GM12892 (cell line): ENCODE data around the gene SLC9A9.

Experiments
- DNase-seq: peaks from one replicate; pipeline ENCODE4 v3.0.0; 2011; ENCODE audit not compliant: insufficient read length
- FAIRE-seq: peaks from 2 replicates; lab custom pipeline; 2011; peaks lifted over from hg19 to GRCh38; lab: Jason Lieb, UNC
- POLR2A ChIP-seq: IDR thresholded peaks from 2 replicates; pipeline ENCODE4 v1.6.1; 2011; ENCODE audit warnings: low read depth, low read length, control low read depth
- POLR2AphosphoS5 ChIP-seq: IDR thresholded peaks from 2 replicates; pipeline ENCODE4 v1.6.1; 2011; ENCODE audit warnings: low read depth, low read length, control low read depth
- TAF1 ChIP-seq: IDR thresholded peaks from 2 replicates; pipeline ENCODE4 v1.6.1; 2011; ENCODE audit warnings: low read depth, mild to moderate bottlenecking, control low read depth, low read length, borderline replicate concordance

SLC9A9 gene

DNA sequence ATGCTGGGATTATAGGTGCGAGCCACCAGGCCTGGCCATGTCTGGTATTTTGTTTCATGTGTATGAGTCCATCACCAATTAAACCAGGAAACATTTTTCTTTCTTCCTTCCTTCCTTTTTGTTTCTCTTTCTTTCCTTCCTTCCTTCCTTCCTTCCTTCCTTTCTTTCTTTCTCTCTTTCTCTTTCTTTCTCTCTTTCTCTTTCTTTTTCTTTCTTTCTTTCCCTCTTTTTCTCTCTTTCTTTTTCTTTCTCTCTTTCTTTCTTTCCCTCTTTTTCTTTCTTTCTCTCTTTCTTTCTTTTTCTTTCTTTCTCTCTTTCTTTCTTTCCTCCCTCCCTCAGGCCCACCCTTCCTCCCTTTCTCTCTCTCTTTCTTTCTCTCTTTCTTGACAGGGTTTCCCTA lies 83.4 kb downstream of the SLC9A9 start:
- TF ChIP-seq POLR2A (no peak), POLR2AphosphoS5 (no peak), TAF1 (no peak)
- DNase-seq (no peak), FAIRE-seq (no peak)

DNA sequence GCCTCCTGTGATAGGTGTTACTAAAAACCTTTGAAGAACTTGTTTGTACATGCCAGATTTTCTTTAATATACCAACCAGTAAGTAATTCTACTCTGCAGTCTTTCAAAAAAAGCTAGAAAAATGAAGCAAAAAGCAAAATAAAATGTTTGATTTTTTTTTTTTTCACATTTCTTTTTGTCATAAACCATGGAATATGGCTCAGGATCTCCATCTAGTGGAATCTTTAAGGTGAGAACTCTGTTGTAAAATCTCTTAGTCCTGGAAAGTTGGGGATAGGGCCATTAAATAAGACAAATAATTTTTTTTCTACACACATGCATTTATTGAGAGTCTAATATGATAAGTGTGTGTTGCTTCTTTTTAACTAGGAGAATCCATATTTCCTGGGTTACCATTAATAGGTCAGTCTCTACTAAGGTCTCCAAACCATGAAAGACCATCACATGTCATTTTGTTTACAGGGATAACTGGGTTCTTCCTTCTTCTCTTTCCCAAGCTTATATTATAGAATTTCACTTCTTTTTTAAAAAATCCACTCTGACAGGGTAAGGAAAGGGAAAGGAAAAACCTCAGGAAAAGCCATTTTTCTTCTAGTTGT lies 84.6 kb downstream of the SLC9A9 start:
- FAIRE-seq: no peak
- no peak for TF ChIP-seq POLR2A
- TF ChIP-seq TAF1: no peak
- no peak for TF ChIP-seq POLR2AphosphoS5
- no peak for DNase-seq

DNA sequence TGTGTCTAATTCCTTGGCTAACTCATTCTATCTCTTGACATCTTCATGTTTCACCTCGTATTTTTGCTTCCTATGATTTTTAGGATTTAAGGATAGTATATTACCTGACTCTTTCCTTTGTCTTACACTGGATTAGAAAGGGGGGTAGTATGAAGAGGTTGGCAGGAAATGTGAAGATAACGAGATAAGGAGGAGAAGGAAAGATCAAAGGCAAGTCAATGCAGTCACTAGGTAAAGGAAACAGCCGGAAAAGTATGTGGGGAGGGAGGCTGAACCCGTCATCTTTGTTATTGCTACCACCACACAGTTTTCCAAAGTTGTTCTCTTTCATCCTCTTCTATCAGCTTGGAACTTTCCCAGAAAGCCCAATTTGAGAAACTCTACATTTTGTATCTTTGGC lies 90.6 kb downstream of the SLC9A9 start:
- TF ChIP-seq POLR2A: no peak
- no peak for FAIRE-seq
- no peak for DNase-seq

DNA sequence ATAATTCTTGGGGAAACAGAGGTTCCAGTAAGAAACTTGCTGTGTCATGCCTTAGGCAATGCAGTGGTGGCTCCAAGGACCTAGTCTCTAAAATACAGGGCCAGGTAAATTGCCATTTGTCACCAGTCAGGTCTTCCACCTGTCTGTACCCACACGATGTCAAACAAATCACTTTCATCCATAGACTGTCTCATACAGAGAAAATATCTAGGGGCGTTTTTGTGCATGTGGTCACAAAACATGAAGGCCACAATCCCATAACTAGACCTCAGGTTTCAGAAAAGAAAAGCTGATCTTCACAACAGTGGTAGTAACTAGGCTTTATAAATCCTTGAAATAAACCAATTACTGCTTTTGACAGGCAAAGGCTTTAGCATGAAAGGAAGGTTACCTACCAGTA lies 92.3 kb downstream of the SLC9A9 start:
- DNase-seq: no peak
- no peak for FAIRE-seq
- TF ChIP-seq POLR2AphosphoS5 (no peak), POLR2A (no peak), TAF1 (no peak)

DNA sequence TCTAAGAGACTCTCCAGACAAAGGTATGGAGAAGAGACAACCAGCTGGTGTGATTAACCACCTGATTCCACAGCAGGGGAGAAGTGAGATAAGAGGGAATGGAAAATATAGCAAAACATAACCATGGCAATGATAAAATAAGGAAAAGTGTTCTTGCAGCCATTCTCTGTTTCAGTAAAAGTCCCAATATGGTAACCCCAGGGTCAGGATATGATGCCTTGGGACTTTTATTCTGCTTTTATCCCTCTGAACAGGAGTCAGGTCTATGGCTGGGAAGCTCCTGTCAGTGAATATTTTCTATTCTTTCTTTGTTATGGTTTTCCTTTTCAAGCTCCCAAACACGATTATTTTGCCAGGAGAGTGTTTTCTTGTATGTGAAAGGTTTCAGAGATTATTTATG lies 94.2 kb downstream of the SLC9A9 start:
- no peak for FAIRE-seq
- no peak for DNase-seq
- TF ChIP-seq POLR2AphosphoS5 (no peak), POLR2A (no peak), TAF1 (no peak)

DNA sequence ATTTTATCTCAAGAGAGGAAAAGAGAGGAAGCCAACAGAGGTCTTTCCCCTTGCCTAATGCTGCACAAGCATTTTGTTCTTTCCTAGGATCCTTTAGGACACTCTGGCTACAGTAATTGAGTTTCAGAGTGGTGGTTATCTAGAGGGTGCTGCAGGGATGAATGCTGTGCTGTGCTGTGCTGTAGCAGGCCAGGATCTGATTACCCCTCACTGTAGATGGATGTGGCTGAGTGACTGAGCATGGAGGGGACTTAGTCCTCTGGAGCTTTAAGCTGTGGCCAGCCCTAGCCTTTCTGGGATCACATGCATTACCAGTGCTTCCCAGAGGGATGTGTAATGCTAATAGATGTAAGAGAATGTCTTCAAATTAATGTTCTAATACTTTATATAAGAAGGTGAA lies 94.8 kb downstream of the SLC9A9 start:
- no peak for FAIRE-seq
- no peak for DNase-seq
- TF ChIP-seq POLR2AphosphoS5 (no peak), TAF1 (no peak), POLR2A (no peak)

DNA sequence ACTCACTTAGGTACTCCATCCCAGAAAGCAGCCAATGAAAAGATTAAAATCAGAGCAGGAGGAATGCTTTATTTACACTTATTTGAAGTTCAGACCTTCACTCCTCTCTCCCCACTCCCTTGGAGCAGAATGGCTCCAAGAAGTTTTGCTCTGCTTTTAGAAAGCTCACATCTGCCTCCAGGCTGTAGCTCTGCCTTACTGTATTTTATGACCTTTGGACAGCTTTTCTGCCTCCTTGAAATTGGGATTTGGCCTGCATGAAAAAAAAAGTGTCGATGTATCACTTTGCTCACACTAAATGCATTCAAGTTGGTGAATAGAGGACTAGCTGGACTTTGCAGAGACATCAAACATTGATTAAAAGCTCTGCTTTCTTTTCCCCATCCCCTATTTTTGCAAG lies 95.3 kb downstream of the SLC9A9 start:
- TF ChIP-seq POLR2AphosphoS5 (no peak), TAF1 (no peak), POLR2A (no peak)
- FAIRE-seq (no peak), DNase-seq (no peak)

DNA sequence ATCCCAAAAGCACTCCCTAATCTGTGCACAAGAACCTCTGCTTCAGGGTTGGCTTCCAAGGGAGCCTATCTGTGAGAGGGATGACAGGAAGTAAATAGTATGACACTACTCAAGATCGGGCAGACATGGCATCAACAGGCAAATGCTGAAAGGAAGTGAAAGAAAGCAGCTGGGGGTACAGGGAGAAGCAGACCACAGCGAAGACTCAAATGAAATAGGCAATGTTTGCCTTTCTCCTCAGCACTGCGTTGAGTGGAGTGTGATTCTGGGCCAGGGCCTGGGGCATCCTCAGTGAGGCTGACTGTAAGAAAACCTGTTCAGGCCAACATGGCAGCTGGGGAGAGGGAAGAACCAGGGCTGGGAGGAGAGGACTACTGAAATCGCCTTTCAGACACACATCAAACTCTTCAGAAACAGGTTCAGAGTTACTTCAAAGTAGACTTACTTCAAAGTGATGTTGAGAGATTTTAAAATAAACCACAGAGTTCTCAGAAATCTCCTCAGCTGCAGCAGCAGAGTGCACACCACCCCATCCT lies 96.6 kb downstream of the SLC9A9 start:
- FAIRE-seq: peak; percentile 57
- no peak for DNase-seq

DNA sequence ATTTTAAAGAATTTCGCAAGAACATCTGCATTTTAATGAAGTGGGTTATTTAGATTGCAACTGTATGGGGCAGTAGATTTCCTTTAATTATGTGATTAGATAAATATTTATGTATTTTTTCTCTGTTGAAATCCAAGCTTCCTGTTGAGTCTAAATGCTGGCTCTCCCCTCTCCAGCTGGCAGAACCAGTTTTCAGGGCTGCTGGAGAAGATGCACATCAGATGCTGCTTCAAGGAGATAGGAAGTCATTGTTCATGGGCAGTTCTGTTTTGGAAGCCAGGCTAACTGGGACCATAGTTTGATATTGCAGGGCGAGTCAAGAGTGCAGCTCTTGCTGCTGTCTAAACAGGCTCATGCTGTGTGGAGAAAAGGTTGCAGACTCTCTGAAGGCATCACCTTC lies 97.4 kb downstream of the SLC9A9 start:
- FAIRE-seq (no peak), DNase-seq (no peak)

More for the DNA sequence above, 96.6 kb downstream of the SLC9A9 start:
- no peak for TF ChIP-seq POLR2AphosphoS5
- no peak for TF ChIP-seq TAF1
- no peak for TF ChIP-seq POLR2A

DNA sequence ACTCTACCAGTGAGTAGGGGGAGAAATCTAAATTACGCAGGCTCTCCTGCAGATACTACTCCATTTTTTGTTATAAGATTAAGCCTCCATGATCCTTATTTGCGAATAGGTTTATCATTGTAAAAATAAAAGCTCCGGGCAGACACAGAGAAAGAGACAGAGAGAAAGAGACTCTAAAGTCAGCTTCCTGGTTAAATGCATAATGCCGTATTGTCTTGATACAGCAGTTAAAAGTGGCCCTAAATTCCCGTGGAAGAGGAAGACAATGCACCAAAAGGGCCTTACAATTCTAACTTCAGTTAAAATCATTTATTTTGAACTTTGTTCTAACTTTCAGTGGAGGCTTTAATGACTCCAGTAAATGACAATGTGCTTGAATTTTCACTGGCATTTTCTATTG lies 98.3 kb downstream of the SLC9A9 start:
- FAIRE-seq: no peak
- no peak for DNase-seq
- TF ChIP-seq POLR2A (no peak), TAF1 (no peak), POLR2AphosphoS5 (no peak)

More for the DNA sequence above, 97.4 kb downstream of the SLC9A9 start:
- no peak for TF ChIP-seq POLR2A
- no peak for TF ChIP-seq POLR2AphosphoS5
- TF ChIP-seq TAF1: no peak

DNA sequence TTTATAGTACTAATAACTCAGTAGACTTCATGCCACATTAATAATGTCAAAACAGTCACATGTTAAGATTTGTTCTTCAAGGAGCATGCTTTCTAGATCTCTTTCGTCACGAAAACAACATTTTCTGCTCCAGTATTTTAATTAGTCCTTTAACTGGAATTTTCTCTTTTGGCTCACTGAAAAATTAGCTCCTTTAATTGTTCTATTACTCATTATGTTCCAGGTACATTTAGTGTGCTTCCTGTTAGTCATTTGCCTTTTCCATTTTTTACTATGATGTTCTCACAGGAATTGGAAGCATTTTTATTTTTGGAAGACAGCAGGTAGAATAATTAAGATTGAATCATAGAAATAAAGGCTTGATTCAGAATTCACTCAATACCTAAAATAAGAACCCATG lies 111.2 kb downstream of the SLC9A9 start:
- TF ChIP-seq TAF1 (no peak), POLR2A (no peak), POLR2AphosphoS5 (no peak)
- no peak for FAIRE-seq
- DNase-seq: no peak

DNA sequence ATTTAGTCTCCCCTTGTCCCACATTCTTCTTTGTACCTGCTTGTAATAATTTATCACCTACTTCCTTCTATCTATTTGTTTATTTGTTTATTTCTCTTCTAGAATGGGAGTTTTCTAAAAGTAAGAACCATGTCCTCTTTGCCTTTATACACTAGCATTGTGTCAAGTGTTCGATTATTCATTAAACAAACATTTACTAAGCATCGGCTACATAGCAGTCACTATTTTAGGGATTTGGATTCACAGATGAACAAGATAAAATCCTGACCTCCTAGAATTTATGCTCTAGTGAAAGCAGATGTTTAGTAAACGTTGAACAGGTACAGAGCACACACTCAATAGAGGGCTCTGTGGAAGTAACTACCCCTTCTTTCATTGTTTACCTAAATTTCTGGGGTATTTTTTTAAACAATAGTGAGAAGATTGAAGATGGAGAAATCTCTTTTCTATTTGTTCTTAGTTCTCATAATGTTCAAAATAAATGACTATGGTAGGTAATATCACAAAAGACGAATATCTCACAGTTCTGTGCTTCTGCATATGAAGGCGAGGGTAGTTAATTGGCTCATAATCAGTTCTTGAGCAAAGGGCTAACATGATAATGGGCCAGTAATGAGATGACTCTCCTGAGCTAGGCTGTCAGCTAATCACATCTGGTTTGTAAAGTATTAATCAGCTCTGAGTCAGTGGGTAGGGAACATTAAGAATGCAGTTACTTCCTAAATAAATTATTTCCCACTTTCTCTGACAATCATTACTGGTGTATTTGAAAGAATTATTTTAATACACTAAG lies 111.9 kb downstream of the SLC9A9 start:
- FAIRE-seq: no peak
- DNase-seq: no peak
- TF ChIP-seq POLR2AphosphoS5: no peak
- TF ChIP-seq POLR2A: no peak
- no peak for TF ChIP-seq TAF1
